ENCODE results near the gene DRICH1. TPM values are rescaled to one million over a fixed set of nuclear protein-coding genes. Genes with fewer than 3 reads are reported as not detected.
A peak's percentile ranks its signal among the peaks of the same experiment; 100 is the strongest.
"Not testable (repeated sequence)": the region's sequence is repeated elsewhere in the genome, so short reads cannot be mapped to it uniquely, and the experiment has no call there.

Gene DRICH1
- total RNA-seq, 2 donors from 2014 or later = 0.19 to 0.42 TPM

GRCh38 chr22:23652286-23652685 is 20.2 kb upstream of the DRICH1 start:
- peak; percentile 59 for DNase-seq (ENCODE audit: low spot score)
- intact Hi-C loops (cut with DNase I) = no loop called here

DNA sequence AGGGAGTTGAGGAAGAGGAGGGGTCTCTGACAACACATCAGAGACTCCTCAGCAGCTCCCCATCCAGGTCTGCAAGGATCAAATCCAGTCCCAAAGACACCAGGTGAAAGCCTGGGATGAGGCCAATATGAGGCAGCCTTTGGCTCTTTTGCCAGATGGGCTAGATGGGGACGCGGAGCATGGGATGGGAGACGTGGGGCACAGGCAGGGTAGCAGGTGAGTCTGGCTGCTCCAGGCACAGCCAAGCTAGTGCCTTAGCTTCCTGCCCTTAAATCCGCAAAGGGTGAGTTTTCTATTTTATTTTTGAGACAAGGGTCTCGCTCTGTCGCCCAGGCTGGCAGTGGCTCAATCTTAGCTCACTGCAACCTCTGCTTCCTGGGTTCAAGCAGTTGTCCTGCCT is 19.6 kb upstream of the DRICH1 start:
- intact Hi-C loops (cut with DNase I) = no loop called here
- peak; percentile 52 for DNase-seq (ENCODE audit: low spot score)

DNA sequence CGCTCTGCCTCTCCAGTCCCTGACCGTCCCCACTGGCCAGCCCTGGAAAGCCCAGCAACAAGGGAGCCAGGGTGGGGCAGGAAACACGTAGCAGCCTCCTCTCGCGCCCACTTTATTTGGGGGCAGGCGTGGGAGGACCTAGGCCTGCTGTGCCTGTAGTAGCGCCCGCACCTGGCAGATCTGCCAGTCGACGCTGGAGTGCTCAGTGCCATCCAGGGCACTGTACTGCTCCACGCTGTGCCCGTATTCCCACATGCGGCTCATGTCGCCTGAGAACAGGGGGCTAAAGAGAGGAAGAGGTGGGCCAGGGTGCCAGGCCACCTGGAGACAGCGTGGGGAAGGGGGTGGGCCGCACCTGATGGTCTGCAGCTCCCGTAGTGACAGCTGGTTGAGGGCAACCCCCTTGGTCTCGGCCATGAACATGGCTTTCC is 17.0 kb upstream of the DRICH1 start:
- peak; percentile 78 for DNase-seq (ENCODE audit: low spot score)
- intact Hi-C loops (cut with DNase I) = no loop called here

- intact Hi-C loops (cut with DNase I) = not testable (repeated sequence)
- DNase-seq (ENCODE audit: low spot score) = peak; percentile 67
Measured at GRCh38 chr22:23646526-23646925, 14.4 kb upstream of the DRICH1 start.

GRCh38 chr22:23640206-23640605 is 8.1 kb upstream of the DRICH1 start:
- peak; percentile 71 for DNase-seq (ENCODE audit: low spot score)
- intact Hi-C loops (cut with DNase I) = not testable (repeated sequence)

- peak; percentile 68 for DNase-seq (ENCODE audit: low spot score)
- intact Hi-C loops (cut with DNase I) = no loop called here
Measured at GRCh38 chr22:23639661-23640060, 7.5 kb upstream of the DRICH1 start.

DNA sequence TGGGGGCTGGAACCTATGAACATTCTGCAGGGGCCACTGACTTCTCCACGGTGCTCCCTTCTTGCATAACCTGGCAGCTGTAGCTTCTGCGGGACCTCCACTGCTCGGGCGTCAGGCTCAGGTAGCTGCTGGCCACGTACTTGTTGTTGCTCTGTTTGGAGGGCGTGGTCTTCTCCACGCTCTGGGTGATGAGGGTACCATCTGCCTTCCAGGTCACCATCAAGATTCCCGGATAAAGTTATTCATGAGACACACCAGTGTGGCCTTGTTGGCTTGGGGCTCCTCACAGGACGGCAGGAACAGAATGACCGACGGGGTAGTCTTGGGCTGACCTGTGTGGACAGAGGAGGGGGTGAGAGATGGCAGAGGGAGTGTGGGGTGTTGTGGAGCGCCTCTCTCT is 6.5 kb upstream of the DRICH1 start:
- peak; percentile 42 for DNase-seq (ENCODE audit: low spot score)
- intact Hi-C loops (cut with DNase I) = no loop called here

GRCh38 chr22:23635291-23635690 is 3.2 kb upstream of the DRICH1 start:
- DNase-seq (ENCODE audit: low spot score) = peak; percentile 53
- intact Hi-C loops (cut with DNase I) = not testable (repeated sequence)

GRCh38 chr22:23628056-23628743 is 3.9 kb downstream of the DRICH1 start:
- DNase-seq (ENCODE audit: low spot score) = peak; percentile 15
- intact Hi-C loops (cut with DNase I) = loop anchor here in 1 of 2 donors (5.0 kb wide), 1 partner anchor 446 kb away; the partner anchor contains the start of gene BCR

DNA sequence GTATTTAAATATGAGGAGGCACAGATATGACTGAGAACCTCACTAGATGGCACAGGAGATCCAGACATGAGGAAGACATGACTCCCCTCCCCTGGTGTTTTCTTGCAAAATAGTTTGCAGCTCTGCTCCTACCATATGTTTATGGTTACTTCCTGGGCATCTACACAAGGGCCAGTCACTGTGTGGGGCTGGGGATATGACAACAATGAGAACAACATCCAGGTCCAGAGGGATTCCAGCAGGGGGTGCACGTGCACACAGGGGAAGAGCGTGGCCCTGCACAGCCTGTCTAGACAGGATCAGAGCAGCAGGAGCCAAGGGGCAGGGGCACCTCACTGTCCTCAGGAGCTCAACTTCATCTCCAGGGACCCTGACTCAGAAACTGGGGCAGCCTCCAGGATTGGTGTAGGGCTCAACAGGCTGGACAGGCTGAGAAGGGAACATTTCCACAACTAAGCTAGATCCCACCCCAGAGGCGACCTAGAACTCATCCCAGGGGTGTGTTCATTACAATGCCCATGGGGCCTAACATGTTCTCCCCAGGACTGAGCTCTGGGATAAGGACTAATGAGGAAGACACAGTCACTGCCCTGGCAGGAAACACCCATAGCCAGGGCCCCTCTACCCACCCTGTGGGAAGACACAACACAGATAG is 4.6 kb downstream of the DRICH1 start:
- intact Hi-C loops (cut with DNase I) = loop anchor here in 1 of 2 donors (5.0 kb wide), 1 partner anchor 445 kb away; the partner anchor contains the start of gene BCR
- peak; percentile 74 for DNase-seq (ENCODE audit: low spot score)

DNA sequence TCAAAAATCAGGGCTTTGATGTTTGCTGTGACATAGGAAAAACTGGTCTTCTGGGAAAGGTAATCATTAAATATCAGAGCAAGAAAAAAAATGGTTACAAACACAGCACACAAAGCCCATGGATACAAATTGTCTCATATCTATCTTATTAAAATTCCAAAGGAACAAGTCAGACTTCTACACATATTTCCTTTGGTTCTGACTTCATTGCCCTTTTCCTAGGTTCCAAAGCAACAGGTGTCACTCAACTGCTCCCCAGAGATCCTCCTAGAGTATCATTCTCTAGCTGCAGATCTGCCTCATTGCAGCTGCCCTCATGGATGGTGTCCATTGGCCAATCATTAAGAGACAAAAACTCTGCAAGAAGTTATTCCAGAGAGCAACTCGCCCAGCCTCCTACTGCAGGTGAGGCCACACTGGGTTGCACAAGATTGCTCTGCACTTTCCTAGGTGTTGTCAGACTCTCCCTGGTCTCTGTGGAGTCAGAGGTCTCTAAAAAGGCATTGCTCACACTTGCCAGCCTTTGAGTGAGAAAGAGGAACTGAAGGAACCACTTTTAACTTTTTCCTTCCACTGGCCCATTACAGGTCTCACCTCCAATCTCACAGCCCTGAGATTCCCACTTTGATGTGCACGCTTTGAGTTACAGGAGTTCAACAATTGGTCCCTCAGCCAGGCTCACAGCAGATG is 5.7 kb downstream of the DRICH1 start:
- peak; percentile 19 for DNase-seq (ENCODE audit: low spot score)
- intact Hi-C loops (cut with DNase I) = loop anchor here in 1 of 2 donors (5.0 kb wide), 1 partner anchor 444 kb away; the partner anchor contains the start of gene BCR

DNA sequence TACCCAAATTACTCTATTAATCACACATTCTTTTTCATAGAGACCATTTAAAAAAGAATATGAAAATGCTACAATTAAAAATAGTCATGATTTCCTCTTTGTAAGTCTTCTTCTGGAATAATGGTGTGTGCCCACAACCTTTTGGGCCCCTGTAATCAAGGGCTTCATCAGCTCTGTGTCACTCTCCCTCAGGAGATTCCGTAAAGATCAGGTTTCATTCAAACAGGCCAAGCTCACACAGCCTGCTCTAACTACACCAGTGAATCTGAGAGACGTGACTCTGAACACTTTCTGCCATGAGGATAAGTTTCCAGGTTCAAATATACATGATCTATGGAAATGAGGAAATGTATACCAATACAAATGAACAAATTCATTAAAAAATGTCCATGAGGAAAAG is 9.5 kb downstream of the DRICH1 start:
- intact Hi-C loops (cut with DNase I) = no loop called here
- DNase-seq (ENCODE audit: low spot score) = no peak

DNA sequence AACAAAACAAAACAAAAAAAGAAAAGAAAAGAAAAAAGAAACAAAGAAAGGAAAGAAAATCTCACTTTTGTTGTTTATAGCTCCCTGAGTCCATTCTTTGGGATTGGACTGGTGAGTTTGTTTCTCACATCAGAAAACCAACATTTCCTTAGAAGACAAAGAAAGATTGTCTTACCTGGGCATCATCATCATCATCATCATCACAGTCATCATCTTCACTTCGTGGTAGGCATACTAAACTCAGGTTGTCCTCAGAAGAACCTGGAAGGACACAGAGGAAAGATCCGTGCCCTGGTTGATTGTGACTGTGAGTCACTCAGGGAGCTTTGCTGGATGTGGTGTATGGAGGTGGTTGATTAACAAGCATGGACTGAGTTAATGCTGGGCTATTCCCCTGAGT is 10.2 kb downstream of the DRICH1 start:
- DNase-seq (ENCODE audit: low spot score); intact Hi-C loops (cut with DNase I): not testable (repeated sequence)

DNA sequence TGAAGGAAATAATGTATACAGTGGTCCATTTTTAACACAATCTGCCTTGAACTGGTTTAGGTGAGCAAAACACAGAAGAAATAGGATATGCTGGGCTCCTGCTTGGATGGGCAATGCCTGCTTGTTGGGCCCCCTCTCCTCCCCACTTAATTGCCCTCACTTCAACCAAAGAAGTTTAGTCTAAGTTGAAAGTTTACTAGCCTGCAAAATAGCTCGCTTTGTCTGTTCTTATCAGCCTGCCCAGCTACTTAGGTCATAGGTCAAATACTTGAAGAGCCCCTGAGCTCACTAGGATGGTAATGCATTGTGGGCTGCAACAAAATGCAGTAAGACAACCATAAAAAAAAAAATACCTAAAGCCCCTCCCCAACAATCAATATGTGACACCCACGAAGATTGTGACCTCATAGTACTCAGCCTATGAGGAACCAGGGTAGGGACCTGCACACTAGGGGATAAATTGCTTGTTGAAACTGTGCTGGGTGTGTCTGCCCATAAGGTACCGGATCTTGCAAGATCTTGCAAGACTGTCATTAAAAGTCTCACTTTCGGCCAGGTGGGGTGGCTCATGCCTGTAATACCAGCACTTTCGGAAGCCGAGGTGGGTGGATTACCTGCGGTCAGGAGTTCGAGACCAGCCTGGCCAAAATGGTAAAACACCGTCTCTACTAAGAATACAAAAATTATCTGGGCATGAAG is 10.9 kb downstream of the DRICH1 start:
- no peak for DNase-seq (ENCODE audit: low spot score)
- intact Hi-C loops (cut with DNase I) = no loop called here

GRCh38 chr22:23613193-23613972 is 18.7 kb downstream of the DRICH1 start:
- DNase-seq (ENCODE audit: low spot score) = no peak
- intact Hi-C loops (cut with DNase I) = no loop called here

- no peak for DNase-seq (ENCODE audit: low spot score)
- intact Hi-C loops (cut with DNase I) = no loop called here
Measured at GRCh38 chr22:23609983-23610781, 21.9 kb downstream of the DRICH1 start.

DNA sequence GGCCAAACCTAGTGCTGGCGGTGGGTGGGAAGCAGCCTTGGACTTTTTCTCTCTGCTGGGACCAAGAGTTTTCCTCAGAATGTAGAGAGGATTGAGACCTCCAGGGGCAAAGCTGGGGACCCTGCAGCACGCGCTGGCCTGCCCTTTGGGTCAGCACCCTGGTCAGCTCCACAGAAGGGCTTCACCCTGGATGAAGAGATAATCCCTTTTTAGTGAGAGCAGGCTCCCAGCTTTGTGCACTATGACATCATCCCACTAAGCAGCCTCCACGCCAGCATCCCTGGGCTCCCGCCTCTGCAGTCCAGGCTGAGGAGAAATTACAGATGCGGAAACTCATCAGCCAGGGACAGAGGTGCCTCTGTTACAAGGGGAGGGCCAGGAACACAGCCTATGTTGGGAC is 23.5 kb downstream of the DRICH1 start:
- no peak for DNase-seq (ENCODE audit: low spot score)
- intact Hi-C loops (cut with DNase I) = no loop called here

Data from posterior vena cava (tissue), 2 donors.